ENCODE results near the gene KCNG1.

Gene KCNG1

DNA sequence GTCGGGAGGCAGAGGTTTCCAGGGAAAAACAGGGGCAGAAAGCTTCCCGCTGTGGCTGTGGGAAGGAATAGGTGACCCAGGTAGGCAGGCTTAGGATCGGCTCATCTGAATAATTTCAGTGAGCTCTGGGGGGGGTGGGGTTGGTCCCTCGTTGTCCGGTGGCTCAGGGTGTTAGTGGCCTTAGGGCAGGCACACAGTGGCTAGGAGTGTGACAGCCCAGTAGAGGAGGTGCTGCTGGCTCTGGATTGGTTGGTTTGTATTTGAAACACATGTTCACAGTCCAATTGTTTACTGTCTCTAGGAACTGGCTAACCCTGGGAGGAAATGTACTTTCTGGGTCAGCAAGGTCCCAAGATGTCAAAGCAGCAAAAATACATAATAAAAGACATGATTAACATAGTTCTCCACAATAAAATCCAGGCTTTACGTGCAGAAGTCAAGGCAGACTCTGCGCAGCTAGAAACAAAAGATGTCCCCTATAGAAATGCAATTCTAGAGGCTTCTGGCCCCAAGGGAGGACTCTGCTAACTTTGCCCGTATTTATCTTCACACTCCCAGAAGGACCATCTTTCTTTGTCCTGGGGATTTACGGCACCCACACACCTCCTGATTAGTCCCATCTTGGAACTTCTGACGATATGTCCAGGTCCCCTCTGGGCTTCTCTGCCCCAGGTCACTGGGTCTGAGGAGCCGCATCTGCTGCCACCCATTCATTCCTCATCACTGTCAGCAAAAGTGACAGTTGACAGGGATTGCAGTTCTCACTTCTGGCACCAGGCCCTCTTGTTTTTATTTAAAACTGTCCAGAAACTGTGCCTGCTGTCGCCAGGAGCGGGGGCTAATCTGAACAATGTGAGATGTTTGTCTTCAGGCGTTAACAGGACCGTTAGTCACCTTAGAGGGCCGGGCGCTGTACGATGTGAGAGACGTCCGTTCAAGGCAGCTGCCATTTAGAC lies 45.6 kb downstream of the KCNG1 start:
- Histone ChIP-seq H4K20me1 (no peaks in the 10 kb centered on the region), H3K4me2 (no peak overlapping the region), H3K36me3 (no peaks in the 10 kb centered on the region), H3K9me3 (no peaks in the 10 kb centered on the region), H3K4me1 (peaks cover 8% of the 10 kb centered on the region), H3K4me3 (no peak overlapping the region), H3K9ac (no peak overlapping the region), H3K27me3 (no peaks in the 10 kb centered on the region), H3K27ac (no peak overlapping the region)
- TF ChIP-seq Cebpa-rat (IDR thresholded peaks at IDR 0.05): no peak

DNA sequence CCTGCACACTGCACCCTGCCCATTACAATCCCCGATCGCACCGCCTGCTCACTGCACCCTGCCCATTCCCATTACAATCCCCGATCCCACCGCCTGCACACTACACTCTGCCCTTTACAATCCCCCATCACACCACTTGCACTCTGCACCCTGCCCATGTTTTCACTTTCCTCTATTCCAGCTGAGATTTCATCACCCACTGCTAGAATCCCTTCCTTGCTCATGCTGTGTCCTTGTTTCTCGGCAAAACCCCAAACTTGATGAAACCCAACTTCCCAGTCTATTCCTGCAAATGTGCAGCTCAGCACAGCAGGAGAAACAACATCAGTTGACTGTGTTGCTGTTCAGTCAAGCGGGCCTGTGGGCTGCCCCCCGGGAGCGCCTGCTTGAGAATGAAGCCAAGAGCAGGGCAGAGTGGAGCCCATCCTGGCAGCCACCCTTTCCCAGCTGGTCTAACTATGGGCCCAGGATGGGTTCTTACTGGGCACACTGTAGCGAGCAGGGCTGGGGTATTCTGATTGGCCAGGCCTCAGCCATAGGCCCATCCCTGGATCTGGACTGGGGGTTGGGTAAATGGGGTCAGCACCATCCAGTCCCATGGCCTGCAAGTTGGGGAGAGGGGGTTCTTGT lies 47.1 kb downstream of the KCNG1 start:
- TF ChIP-seq Cebpa-rat (IDR thresholded peaks at IDR 0.05): no peak

DNA sequence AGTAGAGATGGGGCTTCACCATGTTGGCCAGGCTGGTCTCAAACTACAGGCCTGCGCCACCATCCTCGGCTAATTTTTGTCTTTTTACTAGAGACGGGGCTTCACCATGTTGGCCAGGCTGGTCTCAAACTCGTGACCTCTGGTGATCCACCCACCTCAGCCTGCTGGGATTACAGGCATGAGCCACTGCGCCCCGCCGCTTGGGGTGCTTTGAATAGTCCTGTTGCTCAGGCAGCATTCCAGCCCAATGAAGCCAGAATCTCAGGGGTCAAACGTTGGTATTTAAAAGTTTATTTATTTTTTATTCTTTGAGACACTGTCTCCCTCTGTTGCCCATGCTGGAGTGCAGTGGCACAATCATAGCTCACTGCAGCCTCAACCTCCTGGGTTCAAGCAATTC lies 53.0 kb downstream of the KCNG1 start:
- H3K9me3 ChIP-seq: no peaks in the 10 kb centered on the region
- no peaks in the 10 kb centered on the region for H4K20me1 ChIP-seq

More for the DNA sequence above, 47.1 kb downstream of the KCNG1 start:
- peaks cover 8% of the 10 kb centered on the region for H3K4me1 ChIP-seq
- H3K4me3 ChIP-seq: no peak overlapping the region
- H3K4me2 ChIP-seq: no peak overlapping the region
- no peaks in the 10 kb centered on the region for H3K36me3 ChIP-seq
- H3K27ac ChIP-seq: no peak overlapping the region
- H4K20me1 ChIP-seq: no peaks in the 10 kb centered on the region
- H3K9me3 ChIP-seq: no peaks in the 10 kb centered on the region
- H3K27me3 ChIP-seq: no peaks in the 10 kb centered on the region
- H3K9ac ChIP-seq: no peak overlapping the region

DNA sequence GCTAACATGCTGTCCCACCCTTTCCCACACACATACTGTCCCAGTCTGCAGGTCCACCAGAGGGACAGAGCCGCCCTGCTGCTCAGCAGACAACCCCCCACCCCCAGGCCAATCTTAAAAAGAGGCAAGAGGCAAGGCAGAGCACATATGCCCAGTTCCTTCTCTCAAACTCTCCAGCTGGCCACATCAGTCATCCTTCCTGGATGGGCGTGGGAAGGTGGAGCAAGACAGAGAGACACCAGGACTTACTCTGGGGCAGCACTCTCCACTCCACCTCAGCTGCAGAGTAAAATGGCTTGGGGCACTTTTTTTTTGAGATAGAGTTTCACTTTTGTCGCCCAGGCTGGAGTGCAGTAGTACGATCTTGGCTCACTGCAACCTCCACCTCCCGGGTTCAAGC lies 53.5 kb downstream of the KCNG1 start:
- H3K36me3 ChIP-seq: no peaks in the 10 kb centered on the region

More for the DNA sequence above, 53.0 kb downstream of the KCNG1 start:
- Histone ChIP-seq H3K4me1 (peaks cover 7% of the 10 kb centered on the region), H3K27ac (no peak overlapping the region), H3K9ac (no peak overlapping the region), H3K27me3 (no peaks in the 10 kb centered on the region), H3K36me3 (no peaks in the 10 kb centered on the region), H3K4me2 (no peak overlapping the region), H3K4me3 (no peak overlapping the region)
- no peak for TF ChIP-seq Cebpa-rat (IDR thresholded peaks at IDR 0.05)

DNA sequence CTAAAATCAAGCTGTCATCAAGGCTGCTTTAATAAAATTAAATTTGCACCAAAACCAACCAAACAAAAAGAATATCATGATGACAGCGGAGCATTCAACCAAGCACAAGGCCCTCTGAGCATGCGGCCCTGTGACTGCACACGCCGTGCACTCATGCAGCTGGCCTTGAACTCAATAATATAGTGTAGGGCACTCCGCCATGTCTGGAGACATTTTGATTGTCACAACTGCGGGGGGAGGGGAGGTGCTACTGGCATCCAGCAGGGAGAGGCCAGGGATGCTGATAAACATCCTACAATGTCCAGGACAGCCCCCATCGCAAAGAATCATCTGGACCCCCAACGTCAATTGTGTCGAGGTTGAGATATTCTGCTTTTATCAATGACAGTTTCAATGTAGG lies 54.6 kb downstream of the KCNG1 start:
- Histone ChIP-seq H3K36me3 (no peaks in the 10 kb centered on the region), H3K27me3 (no peaks in the 10 kb centered on the region), H3K4me2 (no peak overlapping the region), H3K27ac (no peak overlapping the region), H3K9ac (no peak overlapping the region), H3K9me3 (no peaks in the 10 kb centered on the region), H3K4me3 (no peak overlapping the region), H4K20me1 (no peaks in the 10 kb centered on the region), H3K4me1 (peaks cover 7% of the 10 kb centered on the region)
- TF ChIP-seq Cebpa-rat (IDR thresholded peaks at IDR 0.05): no peak

More for the DNA sequence above, 53.5 kb downstream of the KCNG1 start:
- Histone ChIP-seq H3K4me3 (no peak overlapping the region), H3K9me3 (no peaks in the 10 kb centered on the region), H3K4me1 (peaks cover 7% of the 10 kb centered on the region), H3K9ac (no peak overlapping the region), H4K20me1 (no peaks in the 10 kb centered on the region), H3K27me3 (no peaks in the 10 kb centered on the region), H3K4me2 (no peak overlapping the region), H3K27ac (no peak overlapping the region)
- TF ChIP-seq Cebpa-rat (IDR thresholded peaks at IDR 0.05): no peak

DNA sequence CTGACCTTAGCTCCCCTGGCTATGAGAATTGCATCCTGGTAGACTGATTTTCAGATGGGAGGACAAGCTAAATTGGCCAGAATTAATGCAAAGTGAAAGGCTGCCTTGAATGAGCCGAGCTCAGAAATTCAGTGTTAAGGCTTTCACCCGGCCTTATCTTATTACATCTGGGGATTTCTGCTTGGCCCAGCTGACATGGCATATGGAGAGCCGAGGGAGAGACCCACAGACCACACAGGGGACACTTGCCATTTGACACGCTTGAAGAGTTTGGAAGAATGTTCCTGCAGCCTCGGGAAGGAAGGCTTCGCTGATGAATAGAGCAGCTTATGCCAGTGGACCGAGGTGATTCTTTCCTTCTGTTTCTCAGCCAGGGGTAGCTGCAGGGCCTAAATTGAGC lies 55.3 kb downstream of the KCNG1 start:
- no peak for TF ChIP-seq Cebpa-rat (IDR thresholded peaks at IDR 0.05)
- Histone ChIP-seq H3K36me3 (no peaks in the 10 kb centered on the region), H3K27me3 (no peaks in the 10 kb centered on the region), H3K9ac (0 out of 2 replicates have a peak overlapping the region, but pooled peaks have one; percentile 27), H3K4me2 (peak overlapping the region; percentile 27), H3K4me1 (peaks cover 7% of the 10 kb centered on the region), H3K27ac (no peak overlapping the region), H4K20me1 (no peaks in the 10 kb centered on the region), H3K9me3 (no peaks in the 10 kb centered on the region), H3K4me3 (no peak overlapping the region)

DNA sequence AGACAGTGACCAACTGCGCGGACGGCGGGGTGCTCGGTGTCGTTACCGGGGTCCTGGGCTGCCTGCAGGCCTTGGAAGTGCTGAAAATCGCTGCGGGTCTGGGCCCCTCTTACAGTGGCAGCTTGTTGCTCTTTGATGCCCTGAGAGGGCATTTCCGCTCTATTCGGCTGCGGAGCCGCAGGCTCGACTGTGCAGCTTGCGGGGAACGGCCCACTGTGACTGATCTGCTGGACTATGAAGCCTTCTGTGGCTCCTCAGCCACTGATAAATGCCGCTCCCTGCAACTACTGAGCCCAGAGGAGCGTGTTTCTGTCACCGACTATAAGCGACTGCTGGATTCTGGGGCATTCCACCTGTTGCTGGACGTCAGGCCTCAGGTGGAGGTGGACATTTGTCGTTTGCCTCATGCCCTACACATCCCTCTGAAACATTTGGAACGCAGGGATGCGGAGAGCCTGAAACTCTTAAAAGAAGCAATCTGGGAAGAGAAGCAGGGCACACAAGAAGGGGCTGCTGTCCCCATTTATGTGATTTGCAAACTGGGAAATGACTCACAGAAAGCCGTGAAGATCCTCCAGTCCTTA lies 63.3 kb downstream of the KCNG1 start:
- no peaks in the 10 kb centered on the region for H3K9me3 ChIP-seq
- peak overlapping the region; percentile 90 for H3K4me3 ChIP-seq
- H3K4me2 ChIP-seq: peak overlapping the region; percentile 97
- H3K9ac ChIP-seq: peak overlapping the region; percentile 98
- H3K36me3 ChIP-seq: peaks cover 20% of the 10 kb centered on the region
- H4K20me1 ChIP-seq: peaks cover 58% of the 10 kb centered on the region
- TF ChIP-seq Cebpa-rat (IDR thresholded peaks at IDR 0.05): no peak
- 0 out of 2 replicates have a peak overlapping the region, but pooled peaks have one; percentile 99 for H3K27ac ChIP-seq
- no peaks in the 10 kb centered on the region for H3K27me3 ChIP-seq
- peaks cover 39% of the 10 kb centered on the region for H3K4me1 ChIP-seq

DNA sequence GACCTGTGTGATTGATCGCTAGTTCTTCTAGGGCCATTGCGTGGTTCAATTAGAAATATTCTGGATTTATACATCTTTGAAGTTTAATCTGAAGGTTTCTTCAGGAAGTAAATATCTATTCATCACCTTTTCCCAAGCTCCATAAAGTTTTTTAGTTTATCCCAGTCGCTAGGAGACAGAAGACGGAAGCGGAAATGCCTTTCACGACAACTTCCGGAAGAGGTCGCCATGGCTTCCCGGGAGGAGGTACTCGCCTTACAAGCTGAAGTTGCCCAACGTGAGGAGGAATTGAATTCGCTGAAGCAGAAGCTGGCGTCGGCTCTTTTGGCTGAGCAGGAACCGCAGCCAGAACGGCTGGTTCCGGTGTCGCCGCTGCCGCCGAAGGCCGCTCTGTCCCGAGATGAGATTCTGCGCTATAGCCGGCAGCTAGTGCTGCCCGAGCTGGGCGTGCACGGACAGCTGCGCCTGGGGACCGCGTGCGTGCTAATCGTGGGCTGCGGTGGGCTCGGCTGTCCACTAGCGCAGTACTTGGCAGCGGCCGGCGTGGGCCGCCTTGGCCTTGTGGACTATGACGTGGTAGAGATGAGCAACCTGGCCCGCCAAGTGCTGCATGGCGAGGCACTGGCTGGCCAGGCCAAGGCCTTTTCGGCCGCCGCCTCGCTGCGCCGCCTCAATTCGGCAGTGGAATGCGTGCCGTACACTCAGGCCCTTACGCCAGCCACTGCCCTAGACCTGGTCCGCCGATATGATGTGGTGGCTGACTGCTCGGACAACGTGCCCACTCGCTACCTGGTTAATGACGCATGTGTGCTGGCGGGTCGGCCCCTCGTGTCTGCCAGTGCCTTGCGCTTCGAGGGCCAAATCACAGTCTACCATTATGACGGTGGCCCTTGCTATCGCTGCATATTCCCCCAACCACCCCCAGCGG lies 64.0 kb downstream of the KCNG1 start, which contains the start of gene MOCS3:
Gene MOCS3, plus strand, starts transcription at position 204 of the 928 bp plus-strand sequence. Its CDS starts 25 bp downstream, at position 229.
- Histone ChIP-seq H3K36me3 (peaks cover 28% of the 10 kb centered on the region), H3K27ac (peak within 1 kb of the TSS; percentile 99), H3K9ac (peak within 1 kb of the TSS; percentile 98), H3K4me1 (peaks cover 39% of the 10 kb centered on the region), H4K20me1 (peaks cover 66% of the 10 kb centered on the region), H3K4me3 (peak within 1 kb of the TSS; percentile 90), H3K27me3 (no peaks in the 10 kb centered on the region), H3K9me3 (no peaks in the 10 kb centered on the region), H3K4me2 (peak within 1 kb of the TSS; percentile 97)
- TF ChIP-seq Cebpa-rat (IDR thresholded peaks at IDR 0.05): peak; percentile 68
